Inflammatory macrophage treated with lipopolysaccharide for 1 hour (primary cell): Measurements from ENCODE around the gene LRMDA.

Source experiments
- DNase-seq, 2 donors: peaks; one replicate each; pipeline ENCODE4 v3.0.0-alpha.2; 2020 to 2022

The LRMDA gene

DNA sequence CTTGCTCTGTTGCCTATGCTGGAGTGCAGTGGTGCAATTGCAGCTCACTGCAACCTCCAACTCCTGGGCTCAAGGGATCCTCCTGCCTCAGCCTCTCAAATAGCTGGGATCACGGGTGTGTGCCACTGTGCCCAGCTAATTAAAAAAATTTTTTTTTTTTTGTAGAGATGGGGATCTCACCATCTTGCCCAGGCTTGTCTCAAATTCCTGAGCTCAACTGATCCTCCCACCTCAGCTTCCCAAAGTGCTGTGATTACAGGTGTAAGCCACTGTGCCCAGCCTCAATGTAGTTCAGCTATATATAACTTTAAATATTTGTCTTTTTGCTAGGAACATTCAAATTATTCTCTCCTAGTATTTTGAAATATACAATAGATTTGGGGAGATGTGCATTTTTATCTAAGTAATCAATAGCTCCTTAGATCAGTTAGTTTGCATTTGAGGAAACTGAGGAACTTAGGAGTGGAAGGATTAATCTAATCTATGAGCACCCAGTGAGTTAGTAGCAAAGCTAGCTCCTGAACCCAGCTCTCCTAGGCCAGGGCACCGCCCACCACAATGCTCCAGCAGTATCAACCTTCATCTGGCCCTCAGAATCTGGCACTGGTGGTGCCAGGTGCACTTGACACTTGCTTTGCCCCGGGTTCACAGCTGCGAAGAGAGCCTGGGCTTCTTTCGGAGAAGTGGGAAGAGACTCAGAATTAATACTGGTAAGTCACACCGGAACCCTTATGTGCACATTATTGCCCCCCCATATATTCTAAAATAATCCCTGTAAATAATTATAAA lies 5.9 kb upstream of the LRMDA start:
- no peak for DNase-seq

DNA sequence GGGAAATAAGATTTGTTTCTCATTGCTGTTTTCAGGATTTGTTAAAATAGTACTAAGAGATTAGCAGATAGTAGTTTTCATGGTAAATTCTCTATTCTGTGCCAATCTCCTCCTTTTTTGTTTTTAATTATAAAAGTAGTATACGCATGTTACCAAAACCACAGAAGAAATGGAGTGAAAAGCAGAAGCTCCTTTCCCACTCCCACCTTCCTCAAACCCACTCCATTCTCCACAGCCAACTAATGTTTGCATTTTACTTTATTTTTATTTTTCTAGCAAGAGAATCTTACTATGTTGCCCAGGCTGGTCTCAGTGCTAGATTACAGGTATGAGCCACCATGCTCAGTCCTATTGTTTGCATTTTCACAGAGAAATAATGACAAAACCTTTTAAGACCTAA lies 4.5 kb upstream of the LRMDA start:
- DNase-seq = no peak

DNA sequence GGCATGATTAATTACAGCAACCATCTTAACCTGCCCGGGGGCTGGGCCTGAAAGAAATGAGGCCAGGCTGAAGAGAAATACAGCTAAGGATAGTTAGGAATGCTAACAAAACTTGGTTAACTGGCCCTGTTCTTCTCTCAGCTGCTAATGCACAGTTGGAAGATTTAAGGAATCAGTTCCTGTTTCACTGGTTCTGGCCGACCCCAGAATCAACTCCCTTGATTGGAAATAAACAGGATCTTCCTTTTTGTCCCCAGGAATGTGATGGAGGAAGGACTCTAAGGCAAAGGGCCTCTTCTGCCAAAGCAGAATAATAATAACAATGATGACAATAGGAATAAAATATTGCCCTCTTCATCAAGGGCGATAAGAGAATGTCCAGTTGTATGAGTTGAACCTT lies 3.5 kb upstream of the LRMDA start:
- no peak for DNase-seq

DNA sequence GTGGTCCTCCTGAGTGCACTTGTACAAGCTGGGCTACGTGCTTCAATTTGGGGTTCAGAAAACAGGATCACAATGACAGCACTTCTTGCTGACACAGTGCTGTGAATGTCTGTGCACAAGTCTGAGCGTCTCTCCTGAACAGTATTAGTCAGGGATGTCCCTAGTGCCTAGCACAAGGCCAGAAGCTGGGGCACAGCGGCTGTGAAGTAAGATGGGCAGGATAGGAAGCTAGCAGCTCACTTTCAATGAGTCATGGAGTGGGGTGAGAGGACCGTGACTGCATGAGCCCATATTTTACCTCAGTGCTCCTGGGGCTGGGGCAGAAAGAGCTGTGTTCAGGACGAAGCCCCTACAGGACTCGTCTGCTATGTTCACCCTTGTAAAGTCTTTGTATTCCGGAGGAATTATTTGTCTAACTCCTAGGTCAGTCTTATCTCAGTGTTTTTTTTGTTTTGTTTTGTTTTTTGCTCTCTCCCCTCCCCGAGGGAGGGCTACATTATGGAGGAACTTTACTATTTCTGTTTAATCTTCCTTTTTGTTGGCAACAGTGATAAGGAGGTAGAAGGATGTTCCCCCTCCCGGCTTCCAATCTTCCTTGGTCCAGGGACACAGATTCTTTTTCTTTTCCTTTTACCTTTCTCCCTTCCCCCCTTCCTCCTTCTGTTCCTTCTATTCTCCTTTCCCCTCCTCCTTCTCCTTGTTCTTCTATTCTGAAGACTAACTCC lies 2.8 kb upstream of the LRMDA start:
- peak; percentile 54 to 67 for DNase-seq

DNA sequence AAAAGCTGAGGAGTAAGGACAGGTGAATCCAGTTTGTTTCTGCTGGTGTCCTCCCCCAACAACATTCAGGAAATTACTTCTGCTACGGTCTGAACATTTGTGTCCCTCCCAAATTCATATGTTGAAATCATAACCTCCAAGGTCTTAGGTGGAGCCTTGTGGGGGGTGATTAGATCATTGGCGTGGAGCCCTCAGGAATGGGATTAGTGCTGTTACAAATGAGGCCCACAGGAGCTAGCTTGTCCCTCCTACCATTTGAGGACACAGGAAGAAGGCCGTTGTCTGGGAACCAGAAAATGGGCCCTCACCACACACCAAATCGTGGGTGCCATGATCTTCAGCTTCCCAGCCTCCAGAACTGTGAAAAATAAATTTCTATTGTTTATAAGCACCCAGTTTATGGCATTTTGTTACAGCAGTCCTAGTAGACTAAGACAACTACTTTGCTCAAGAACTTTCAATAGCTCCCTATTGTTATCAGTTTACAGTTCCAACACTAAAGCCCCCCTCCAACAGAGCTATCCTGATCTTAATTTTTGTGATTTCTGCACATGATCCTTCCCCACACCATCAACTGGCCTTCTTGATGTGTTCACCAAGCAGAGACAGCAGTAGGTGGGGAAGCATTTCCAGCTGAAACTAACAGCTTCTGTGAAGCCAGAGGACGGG lies 2.1 kb upstream of the LRMDA start:
- no peak for DNase-seq

DNA sequence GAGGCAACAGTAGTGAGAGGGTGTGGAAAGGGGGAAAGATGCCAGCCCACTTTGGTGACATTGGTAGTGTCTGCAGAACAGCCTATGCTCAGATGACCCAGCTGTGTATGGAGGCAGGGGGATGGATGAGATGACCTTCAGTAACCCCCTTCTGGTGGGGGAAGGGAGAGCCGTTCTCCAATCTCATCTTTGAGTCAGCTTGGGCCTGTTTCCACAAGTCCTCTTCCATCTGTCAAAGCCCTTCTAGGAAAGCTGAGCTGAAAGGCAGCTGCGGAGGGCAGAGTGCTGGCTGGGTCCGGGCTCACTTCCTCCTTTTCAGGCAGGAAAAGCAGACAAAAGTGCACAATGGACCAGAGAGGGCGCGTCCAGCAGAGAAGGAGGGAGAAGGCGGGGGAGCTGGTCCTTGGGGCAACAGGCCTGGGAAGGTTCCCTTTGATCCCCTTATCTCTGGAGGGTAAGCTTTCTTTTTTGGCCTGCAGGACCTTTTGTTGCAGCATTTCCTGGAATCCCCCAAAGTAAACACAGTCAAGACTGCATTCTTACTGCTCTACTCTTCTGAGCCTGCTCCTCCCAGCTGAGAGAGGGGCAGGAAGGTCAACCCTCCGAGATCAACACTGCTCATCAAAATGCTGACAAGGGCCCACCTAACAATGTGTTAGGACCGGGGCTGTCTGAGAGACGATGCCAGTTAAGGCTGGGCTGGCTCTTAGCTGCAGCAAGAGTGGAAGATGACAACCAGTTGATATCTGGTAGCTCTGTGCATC lies 1.2 kb upstream of the LRMDA start:
- DNase-seq = peak; percentile 57 to 67

DNA sequence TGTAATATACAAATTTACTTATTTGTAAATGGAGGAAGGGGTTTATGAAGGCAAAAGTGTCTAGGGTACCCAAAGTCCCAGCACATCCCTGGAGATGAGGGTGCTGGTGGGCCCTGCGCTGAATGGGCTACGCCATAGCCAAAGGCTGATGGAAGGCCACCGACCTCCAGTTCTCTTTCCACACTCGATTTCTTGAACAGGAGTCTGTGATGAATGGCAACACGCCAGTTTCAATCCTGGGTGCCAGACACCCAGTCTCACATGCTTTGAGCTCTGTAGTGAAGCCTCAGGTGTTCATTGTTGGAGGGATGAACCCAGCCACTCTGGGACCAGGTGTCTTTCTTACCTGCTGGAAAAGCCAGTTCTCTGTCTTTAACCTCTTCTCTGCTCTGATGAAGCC lies 752 bp downstream of the LRMDA start:
- no peak for DNase-seq

DNA sequence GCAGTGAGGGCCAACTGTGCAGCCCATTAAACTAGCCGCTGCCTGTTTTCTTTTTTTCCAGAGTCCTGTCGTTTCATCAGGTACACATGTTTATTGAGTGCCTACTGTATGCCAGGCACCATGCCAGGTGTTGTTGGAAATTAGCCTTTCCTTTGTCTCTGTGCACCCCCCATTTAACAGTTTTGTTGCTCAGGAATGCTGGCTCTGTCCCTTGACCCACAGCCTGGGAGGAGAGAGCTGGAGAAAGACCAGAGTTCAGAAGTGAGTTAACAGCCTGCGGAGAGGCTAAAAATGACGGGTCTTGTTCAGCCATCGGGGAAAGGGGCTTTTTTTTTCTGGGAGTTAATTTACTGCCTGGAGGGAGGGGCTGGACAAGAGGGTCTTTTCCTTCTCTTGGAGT lies 1.3 kb downstream of the LRMDA start:
- no peak for DNase-seq

DNA sequence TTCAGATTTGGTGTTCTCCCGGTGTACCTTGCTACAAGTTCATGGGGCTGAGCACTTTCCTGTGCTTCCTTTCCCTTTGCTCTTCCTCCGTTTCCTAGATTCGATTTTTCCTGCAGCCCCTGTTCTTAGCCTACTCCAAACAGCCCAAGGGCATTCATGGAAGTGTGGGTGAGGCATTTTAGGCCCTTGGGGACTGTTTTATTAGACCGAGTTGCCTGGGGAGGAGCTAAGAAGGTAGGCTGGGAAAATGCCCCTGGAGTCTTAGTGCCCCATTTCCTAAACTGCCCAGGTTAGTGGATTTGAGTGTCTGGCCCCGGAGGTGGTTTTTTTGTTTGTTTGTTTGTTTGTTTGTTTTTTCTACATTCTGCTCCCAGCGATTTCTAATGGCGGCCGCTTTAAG lies 1.8 kb downstream of the LRMDA start:
- DNase-seq = no peak

DNA sequence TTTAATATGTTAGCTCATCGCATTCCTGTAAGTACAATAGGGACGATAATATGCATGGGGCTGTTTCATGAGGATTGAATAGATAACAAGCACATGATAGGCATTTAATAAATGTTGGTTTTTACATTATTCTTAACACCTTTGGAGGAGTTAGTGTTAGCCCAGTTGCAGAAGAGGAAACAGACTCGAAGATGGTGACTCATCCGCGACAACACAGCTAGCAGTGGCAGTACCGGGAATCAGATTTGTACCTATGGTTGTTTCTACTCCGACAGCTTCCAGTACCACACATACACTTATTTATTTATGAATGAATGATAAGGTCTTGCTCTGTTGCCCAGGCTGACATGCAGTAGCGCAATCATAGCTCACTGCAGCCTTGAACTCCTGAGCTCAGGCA lies 2.9 kb downstream of the LRMDA start:
- DNase-seq = no peak

DNA sequence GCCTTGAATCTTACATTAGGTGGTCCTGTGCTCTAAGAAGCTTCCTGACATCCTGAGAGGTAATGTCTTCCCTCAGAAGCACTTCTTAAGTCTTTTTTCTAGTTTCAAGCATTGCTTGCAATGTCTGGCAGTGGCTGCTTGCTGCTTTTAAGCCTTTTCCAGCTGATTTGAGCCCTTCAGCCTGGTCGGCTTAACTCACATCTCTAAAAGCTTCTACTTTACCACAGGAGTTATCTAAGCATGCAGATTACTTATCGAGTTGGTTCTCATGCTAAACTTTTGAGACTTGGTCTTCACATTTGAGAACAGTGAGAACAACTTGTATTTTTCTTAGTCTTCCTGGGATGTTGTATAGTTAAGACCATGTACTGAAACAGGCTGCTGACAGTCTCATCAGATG lies 3.9 kb downstream of the LRMDA start:
- no peak for DNase-seq

DNA sequence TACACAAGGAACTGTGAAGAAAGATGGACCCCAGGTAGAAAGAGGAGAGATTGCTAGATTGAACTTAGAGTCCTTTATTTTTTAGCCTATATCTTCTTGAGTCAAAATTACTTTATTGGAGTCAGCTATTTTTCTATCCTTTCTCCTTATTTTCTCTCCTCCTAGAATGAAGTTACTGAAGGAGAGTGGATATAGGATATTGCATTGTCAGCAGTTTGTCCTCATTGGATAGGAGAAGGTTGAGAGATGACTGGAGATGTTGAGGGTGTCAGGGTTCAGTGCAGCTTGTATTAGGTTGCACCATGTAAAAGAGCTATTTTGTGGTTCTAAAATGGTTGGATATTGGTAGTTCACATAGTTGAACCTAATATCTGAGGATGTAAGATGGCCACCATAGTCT lies 5.5 kb downstream of the LRMDA start:
- DNase-seq = no peak

DNA sequence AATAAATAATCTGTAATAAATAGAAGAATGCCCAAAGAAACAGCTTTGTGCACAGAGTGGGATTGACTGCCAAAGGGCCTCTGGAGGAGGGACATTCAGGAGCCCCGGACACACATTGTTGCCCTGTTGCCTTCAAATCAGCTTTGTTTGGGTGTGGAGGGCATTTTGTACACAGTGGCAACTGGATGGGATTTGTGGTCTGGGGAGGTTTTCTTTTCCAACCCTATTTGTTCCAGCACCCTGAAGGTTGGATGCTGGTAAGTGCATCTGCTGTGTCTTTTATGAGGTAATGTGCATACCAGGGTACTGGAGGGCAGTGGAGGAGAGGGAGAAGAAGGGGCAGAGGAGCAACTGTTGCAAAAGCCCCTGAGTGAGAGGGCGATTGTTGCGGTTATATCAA lies 6.3 kb downstream of the LRMDA start:
- no peak for DNase-seq

DNA sequence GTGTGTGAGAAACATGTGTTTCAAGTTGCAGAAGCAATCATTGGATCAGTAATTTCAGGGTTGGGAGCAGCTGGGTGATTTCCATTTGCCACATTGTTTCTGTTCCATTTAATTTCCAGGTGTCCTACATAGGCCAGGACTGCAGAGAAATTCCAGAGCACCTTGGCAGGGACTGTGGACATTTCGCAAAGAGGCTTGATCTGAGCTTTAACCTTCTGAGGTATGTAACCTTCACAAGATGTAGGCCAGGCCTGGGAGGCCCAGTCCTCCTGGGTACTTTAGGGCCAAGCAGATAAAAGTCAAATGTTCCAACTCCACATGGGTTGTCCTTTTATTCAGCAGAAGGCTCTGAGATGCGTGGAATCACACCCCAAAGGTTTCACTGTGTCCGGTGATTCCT lies 6.9 kb downstream of the LRMDA start:
- no peak for DNase-seq

DNA sequence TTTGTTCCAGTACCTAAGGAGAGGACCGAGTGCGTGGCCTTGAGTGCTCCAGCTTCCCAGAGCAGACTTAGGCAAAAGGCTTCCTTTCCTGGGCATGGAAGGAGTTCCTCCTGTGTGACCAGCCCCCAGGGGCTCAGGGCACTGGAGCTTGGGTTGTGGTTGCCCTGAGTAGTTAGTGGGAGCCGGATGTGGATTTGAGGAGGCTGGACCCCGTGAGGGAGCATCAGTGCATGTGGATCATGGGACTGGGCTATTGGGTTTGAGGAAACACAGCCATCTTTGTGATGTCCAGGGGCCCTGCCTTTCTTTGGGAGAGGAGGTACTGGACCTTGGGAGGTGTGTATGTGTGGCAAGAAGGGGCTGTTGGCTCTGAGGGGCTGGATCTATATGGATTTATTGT lies 8.4 kb downstream of the LRMDA start:
- no peak for DNase-seq

DNA sequence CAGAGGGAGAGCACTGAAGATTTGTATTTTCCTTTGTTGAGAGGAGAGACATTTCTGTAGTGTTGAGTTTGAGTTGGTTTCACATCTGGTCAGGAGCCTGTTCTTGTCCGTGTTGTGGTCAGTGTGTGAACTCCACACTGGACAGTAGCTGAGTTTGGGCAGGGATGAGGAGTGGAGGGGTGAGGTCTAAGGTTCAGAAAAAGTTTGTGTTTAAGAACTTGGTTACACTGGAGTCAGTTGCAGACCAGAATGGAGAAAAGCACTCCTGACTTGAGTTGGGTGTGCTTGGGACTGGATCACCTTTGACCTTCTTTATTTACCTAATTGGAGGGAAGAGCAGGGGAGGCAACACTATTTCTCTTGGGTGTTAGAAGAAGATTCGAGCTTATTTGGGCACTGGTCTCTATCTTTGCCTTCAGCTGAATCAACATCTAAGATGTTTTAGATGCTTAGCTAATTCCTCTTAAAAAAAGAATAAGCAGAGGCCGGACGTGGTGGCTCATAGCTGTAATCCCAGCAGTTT lies 8.9 kb downstream of the LRMDA start:
- no peak for DNase-seq

DNA sequence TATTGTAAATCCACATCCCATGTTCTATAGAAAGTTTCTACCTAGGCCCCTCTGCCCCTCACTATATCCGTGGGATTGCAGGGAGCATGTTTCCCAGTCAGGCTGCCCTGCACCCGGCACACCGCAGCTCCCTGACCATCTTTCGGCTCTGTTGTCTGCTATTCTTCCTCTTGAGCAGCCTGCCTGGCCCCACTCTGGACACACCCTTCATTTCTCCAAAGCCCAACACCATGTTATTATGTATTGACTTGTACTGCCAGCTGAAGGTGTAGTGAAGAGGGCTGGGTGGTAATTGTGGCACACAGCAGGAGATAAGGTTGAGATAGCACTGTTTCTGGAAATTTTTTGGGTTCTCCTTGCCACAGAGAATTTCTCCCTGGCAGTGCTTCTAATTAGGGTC lies 9.8 kb downstream of the LRMDA start:
- no peak for DNase-seq

DNA sequence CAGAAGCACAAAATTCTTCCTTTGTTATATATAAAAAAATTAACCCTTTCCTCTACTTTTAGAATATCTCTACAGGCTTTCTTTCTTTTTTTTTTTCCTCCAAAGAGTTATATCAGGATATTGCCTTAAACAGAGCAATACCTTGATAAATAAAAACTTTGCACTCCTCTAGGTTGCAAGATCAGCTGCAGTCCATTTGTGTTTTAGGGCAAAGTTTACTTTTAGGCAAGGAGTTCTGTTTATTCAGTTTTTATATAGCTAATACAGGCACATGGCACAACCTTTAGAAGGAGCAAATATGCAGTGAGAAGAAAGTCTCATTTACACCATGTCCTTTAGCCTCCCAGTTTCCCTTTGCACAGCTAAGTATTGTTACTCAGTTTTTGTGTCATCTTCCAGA lies 10.3 kb downstream of the LRMDA start:
- DNase-seq = no peak

DNA sequence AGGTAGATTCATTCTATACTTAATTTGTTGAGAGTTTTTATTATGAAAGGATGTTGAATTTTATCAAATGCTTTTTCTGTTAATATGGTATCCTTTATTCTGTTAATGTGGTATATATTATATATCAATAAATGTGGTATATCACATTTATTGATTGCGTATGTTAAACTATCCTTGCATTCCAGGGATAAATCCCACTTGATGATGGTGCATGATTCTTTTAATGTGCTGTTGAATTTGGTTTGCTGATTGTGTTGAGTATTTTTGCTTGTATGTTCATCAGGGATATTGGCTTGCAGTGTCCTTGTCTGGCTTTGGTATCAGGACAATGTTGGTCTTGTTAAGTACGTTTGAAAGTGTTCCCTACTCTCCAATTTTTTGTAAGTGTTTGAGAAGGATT lies 11.9 kb downstream of the LRMDA start:
- DNase-seq = no peak

DNA sequence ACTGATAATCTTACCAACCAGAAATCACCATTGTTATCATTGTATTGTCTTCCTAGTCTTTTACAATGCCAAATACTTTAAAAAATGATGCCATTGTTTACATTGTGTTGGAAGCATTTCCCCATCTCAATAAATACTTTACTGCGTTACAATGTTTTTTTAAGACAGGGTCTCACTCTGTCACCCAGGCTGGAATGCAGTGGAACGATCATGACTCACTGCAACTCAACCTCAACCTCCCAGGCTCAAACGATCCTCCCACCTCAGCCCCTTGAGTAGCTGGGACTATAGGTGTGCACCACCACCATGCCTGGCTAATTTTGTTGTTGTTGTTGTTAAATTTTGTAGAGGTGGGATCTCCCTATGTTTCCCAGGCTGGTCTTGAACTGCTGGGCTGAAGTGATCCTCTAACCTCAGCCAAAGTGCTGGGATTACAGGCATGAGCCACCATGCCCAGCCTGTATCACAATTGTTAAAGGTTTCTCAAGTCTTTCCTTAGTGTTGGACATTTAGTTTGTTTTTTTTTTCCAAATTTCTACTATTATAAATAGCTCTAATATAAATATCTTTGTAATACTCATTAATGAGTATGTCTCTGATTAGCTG lies 13.5 kb downstream of the LRMDA start:
- no peak for DNase-seq

DNA sequence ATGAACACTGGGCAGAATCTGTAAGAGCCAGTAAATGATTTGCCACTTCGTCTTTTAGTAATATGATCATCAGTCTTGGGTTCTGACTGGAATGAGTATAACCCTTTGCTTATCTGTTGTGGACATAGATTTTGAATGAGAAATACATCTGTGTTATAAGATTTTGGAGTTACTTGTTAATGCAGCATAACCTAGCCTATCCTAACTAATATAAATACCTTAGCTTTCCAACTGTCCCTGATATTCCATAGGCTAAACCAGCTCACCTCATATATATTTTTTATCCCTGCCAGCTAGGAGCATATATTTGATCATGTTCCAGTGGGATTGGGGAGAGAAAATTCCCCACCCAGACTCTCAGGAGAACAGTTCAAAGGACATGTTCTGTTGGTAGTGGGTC lies 15.1 kb downstream of the LRMDA start:
- DNase-seq = no peak

DNA sequence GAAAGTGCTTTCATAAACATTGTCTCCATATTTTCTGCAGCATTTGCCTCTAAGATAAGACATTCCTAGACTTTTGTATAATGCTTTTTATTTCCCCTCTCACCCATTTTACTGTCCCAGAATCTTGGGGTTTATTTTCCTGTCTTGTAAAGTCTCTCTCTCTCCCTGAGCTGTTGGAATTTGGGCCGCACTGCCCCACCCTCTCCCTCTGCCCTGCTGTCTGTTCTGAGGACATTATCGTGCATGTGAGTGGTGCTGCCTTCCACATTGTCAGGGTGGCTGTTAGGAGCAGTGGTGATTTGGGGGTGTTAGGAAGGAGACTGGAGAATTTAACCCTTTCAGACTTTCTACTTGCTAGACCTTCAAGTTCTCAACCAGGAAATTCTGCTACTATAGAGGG lies 16.7 kb downstream of the LRMDA start:
- DNase-seq = no peak
